GM04504 (cell line): ENCODE measurements around the gene SNX25.
A peak's percentile ranks its signal among the peaks of the same experiment; 100 is the strongest.

Source experiments
- DNase-seq: peaks from one replicate; pipeline ENCODE4 v3.0.0-alpha.2; 2012; ENCODE audit warnings: low read depth

The SNX25 gene

GRCh38 chr4:185380320-185380719 lies 170.9 kb downstream of the SNX25 start:
- DNase-seq = no peak

GRCh38 chr4:185381288-185382196 lies 172.1 kb downstream of the SNX25 start:
- DNase-seq = no peak

- no peak for DNase-seq
Measured at GRCh38 chr4:185382754-185383153, 173.4 kb downstream of the SNX25 start.

- no peak for DNase-seq
Measured at GRCh38 chr4:185383451-185383850, 174.1 kb downstream of the SNX25 start.

- DNase-seq = no peak
Measured at GRCh38 chr4:185384061-185384460, 174.7 kb downstream of the SNX25 start.

- DNase-seq = peak; percentile 18
Measured at GRCh38 chr4:185384930-185385331, 175.5 kb downstream of the SNX25 start.

GRCh38 chr4:185387957-185388356 lies 178.6 kb downstream of the SNX25 start:
- DNase-seq = no peak

- DNase-seq = no peak
Measured at GRCh38 chr4:185390941-185391340, 181.5 kb downstream of the SNX25 start.

GRCh38 chr4:185392156-185392555 lies 182.8 kb downstream of the SNX25 start:
- no peak for DNase-seq

- no peak for DNase-seq
Measured at GRCh38 chr4:185394568-185395237, 185.3 kb downstream of the SNX25 start.

- no peak for DNase-seq
Measured at GRCh38 chr4:185395238-185395955, 186.0 kb downstream of the SNX25 start, which contains the start of gene LRP2BP. TSS of gene LRP2BP (minus strand) at chr4:185395924. CDS start at chr4:185378186, 17,738 bp downstream.

GRCh38 chr4:185395956-185396723 lies 186.7 kb downstream of the SNX25 start:
- peak; percentile 94 for DNase-seq

- DNase-seq = no peak
Measured at GRCh38 chr4:185396724-185397385, 187.5 kb downstream of the SNX25 start, which contains the start of gene ANKRD37. TSS of gene ANKRD37 (plus strand) at chr4:185396841. CDS start at chr4:185396924, 83 bp downstream.

GRCh38 chr4:185398618-185399017 lies 189.2 kb downstream of the SNX25 start:
- DNase-seq = no peak

- no peak for DNase-seq
Measured at GRCh38 chr4:185399466-185399865, 190.1 kb downstream of the SNX25 start.

- no peak for DNase-seq
Measured at GRCh38 chr4:185404031-185404430, 194.6 kb downstream of the SNX25 start.

GRCh38 chr4:185405296-185405999 lies 196.1 kb downstream of the SNX25 start:
- DNase-seq = no peak

GRCh38 chr4:185408432-185408831 lies 199.0 kb downstream of the SNX25 start:
- no peak for DNase-seq

- no peak for DNase-seq
Measured at GRCh38 chr4:185411849-185412248, 202.5 kb downstream of the SNX25 start.

- no peak for DNase-seq
Measured at GRCh38 chr4:185412412-185412811, 203.0 kb downstream of the SNX25 start.
